ENCODE measurements around the gene CCN2.

GRCh38 chr6:131949909-131950766 is 1.0 kb downstream of the CCN2 start:
- TF ChIP-seq CTCF (IDR thresholded peaks at IDR 0.05) (peak; percentile 47 to 69 (median 60)), POLR2AphosphoS5 (IDR thresholded peaks at IDR 0.05) (peak; percentile 64)
